IMR-90 (cell line): Measurements from ENCODE around the gene PC. TPM values are rescaled to one million over a fixed set of nuclear protein-coding genes. Genes with fewer than 3 reads are reported as not detected.

Experiments used
- ATAC-seq: fragments of 200-7000 bp; cut with Tn5 transposase; 2 replicates; pipeline ENCODE4 v1.9.1; 2020; ENCODE audit warnings: low read depth, mild to moderate bottlenecking, moderate library complexity
- BruUV-seq: library from RNA; stranded (reverse); fragments of 400-500 nt; replicated peaks from 2 replicates; lab custom pipeline; 2021; lab: Mats Ljungman, UMichigan
- CTCF ChIA-PET: fragments of 300-600 bp; formaldehyde crosslinking; extraction: SDS; loops from one replicate; lab custom pipeline; 2021; ENCODE audit warnings: antibody characterized with exemption; lab: Yijun Ruan, JAX
- POLR2A ChIA-PET: fragments of 300-600 bp; sonication (Branson Sonifier 250); formaldehyde crosslinking; loops from one replicate; lab custom pipeline; 2022; ENCODE audit warnings: antibody characterized with exemption; ENCODE audit not compliant: unreplicated experiment; lab: Charles Lee
- DNase-seq: peaks from one replicate; pipeline ENCODE4 v3.0.0; 2013
- H2AFZ ChIP-seq: replicated peaks from 2 replicates; pipeline ENCODE3; 2013; ENCODE audit warnings: low read length, mild to moderate bottlenecking; ENCODE audit not compliant: poor library complexity
- H2AK5ac ChIP-seq: 2 replicates; pipeline ENCODE4 v1.6.1; 2013; ENCODE audit warnings: low read depth, low read length, inconsistent platforms
- H2AK9ac ChIP-seq: replicated peaks from 2 replicates; pipeline ENCODE3; 2013; ENCODE audit warnings: mild to moderate bottlenecking, low read depth, low read length, moderate library complexity; ENCODE audit not compliant: poor library complexity
- H2BK120ac ChIP-seq: 2 replicates; pipeline ENCODE4 v1.6.1; 2013; ENCODE audit warnings: low read depth, low read length, inconsistent platforms
- H2BK15ac ChIP-seq: 3 replicates; pipeline ENCODE4 v1.6.1; 2013; ENCODE audit warnings: low read depth, low read length, inconsistent platforms
- H2BK20ac ChIP-seq: 2 replicates; pipeline ENCODE4 v1.6.1; 2013; ENCODE audit warnings: low read depth, mild to moderate bottlenecking, inconsistent platforms, low read length, moderate library complexity
- H2BK5ac ChIP-seq: 2 replicates; pipeline ENCODE4 v1.6.1; 2013; ENCODE audit warnings: mild to moderate bottlenecking, low read depth, low read length, inconsistent platforms; ENCODE audit not compliant: poor library complexity, severe bottlenecking
- H3K14ac ChIP-seq: replicated peaks from 2 replicates; pipeline ENCODE4 v1.6.1; 2013; ENCODE audit warnings: low read depth, low read length, inconsistent platforms
- H3K18ac ChIP-seq: 2 replicates; pipeline ENCODE4 v1.6.1; 2013; ENCODE audit warnings: low read depth, low read length, control low read depth
- H3K23ac ChIP-seq: 2 replicates; pipeline ENCODE4 v1.6.1; 2013; ENCODE audit warnings: low read depth, low read length, inconsistent platforms
- H3K27ac ChIP-seq: 2 replicates; pipeline ENCODE4 v1.5.1; 2013; ENCODE audit warnings: mild to moderate bottlenecking, control low read depth, low read length; ENCODE audit not compliant: insufficient read depth
- H3K27me3 ChIP-seq: 2 replicates; pipeline ENCODE4 v1.6.1; 2013; ENCODE audit warnings: low read length; ENCODE audit not compliant: control insufficient read depth, insufficient read depth
- H3K36me3 ChIP-seq: 2 replicates; pipeline ENCODE4 v1.6.1; 2013; ENCODE audit warnings: low read length, mixed read lengths; ENCODE audit not compliant: control insufficient read depth, insufficient read depth
- H3K4ac ChIP-seq: 2 replicates; pipeline ENCODE4 v1.6.1; 2013; ENCODE audit warnings: low read depth, low read length, inconsistent platforms
- H3K4me1 ChIP-seq: 2 replicates; pipeline ENCODE4 v1.6.1; 2013; ENCODE audit warnings: low read length, mixed read lengths; ENCODE audit not compliant: control insufficient read depth, insufficient read depth
- H3K4me2 ChIP-seq: 2 replicates; pipeline ENCODE4 v1.6.1; 2013; ENCODE audit warnings: low read depth, mild to moderate bottlenecking, control low read depth, low read length, moderate library complexity
- H3K4me3 ChIP-seq: 2 replicates; pipeline ENCODE4 v1.5.1; 2013; ENCODE audit warnings: low read depth, mild to moderate bottlenecking, control low read depth, low read length, moderate library complexity; ENCODE audit not compliant: insufficient read depth
- H3K56ac ChIP-seq: 2 replicates; pipeline ENCODE4 v1.6.1; 2013; ENCODE audit warnings: low read length, inconsistent platforms; ENCODE audit not compliant: insufficient read depth; ENCODE audit errors: extremely low read depth
- H3K79me1 ChIP-seq, 2 experiments: 2 replicates each; pipeline ENCODE4 v1.6.1; 2013; ENCODE audit warnings: low read length in 2 of 2, inconsistent platforms in 1 of 2, low read depth in 1 of 2
- H3K9ac ChIP-seq: 2 replicates; pipeline ENCODE4 v1.6.1; 2013; ENCODE audit warnings: low read depth, low read length, control low read depth
- H3K9me1 ChIP-seq: 2 replicates; pipeline ENCODE4 v1.6.1; 2013; ENCODE audit warnings: low read length, inconsistent platforms; ENCODE audit not compliant: insufficient read depth
- H3K9me3 ChIP-seq: 2 replicates; pipeline ENCODE4 v1.6.1; 2013; ENCODE audit warnings: low read length; ENCODE audit not compliant: control insufficient read depth, insufficient read depth
- H4K20me1 ChIP-seq: 2 replicates; pipeline ENCODE4 v1.6.1; 2013; ENCODE audit warnings: low read length, inconsistent platforms; ENCODE audit not compliant: insufficient read depth
- H4K5ac ChIP-seq: 2 replicates; pipeline ENCODE4 v1.6.1; 2013; ENCODE audit warnings: mild to moderate bottlenecking, low read depth, low read length, control low read depth
- H4K8ac ChIP-seq, 2 experiments: 2 replicates each; pipeline ENCODE4 v1.6.1; 2013; ENCODE audit warnings: low read depth in 2 of 2, low read length in 2 of 2, control low read depth in 1 of 2, inconsistent platforms in 1 of 2
- H4K91ac ChIP-seq: 2 replicates; pipeline ENCODE4 v1.6.1; 2013; ENCODE audit warnings: low read depth, low read length, inconsistent platforms; ENCODE audit not compliant: insufficient read depth
- BHLHE40 ChIP-seq: fragments of 150-350 bp; IDR thresholded peaks from 2 replicates; pipeline ENCODE4 v1.6.1; 2016; ENCODE audit warnings: mild to moderate bottlenecking, low read depth, low read length
- CEBPB ChIP-seq: IDR thresholded peaks from 2 replicates; pipeline ENCODE4 v1.6.1; 2012; ENCODE audit warnings: low read depth, low read length, improper control_type of control experiment
- CHD1 ChIP-seq: IDR thresholded peaks from 2 replicates; pipeline ENCODE4 v1.6.1; 2012; ENCODE audit warnings: low read depth, low read length, improper control_type of control experiment
- CTCF ChIP-seq: conservative IDR thresholded peaks from 2 replicates; pipeline ENCODE4 v1.5.1; 2012; ENCODE audit warnings: mild to moderate bottlenecking, low read depth, low read length, improper control_type of control experiment
- ELK1 ChIP-seq: fragments of 150-350 bp; IDR thresholded peaks from 2 replicates; pipeline ENCODE4 v1.6.1; 2016; ENCODE audit warnings: low read depth, mild to moderate bottlenecking, low read length, moderate library complexity, borderline replicate concordance
- FOS ChIP-seq: fragments of 150-350 bp; IDR thresholded peaks from 2 replicates; pipeline ENCODE4 v1.6.1; 2016; ENCODE audit warnings: low read depth, low read length
- MAFK ChIP-seq: IDR thresholded peaks from 2 replicates; pipeline ENCODE4 v1.6.1; 2012; ENCODE audit warnings: low read depth, low read length, improper control_type of control experiment
- MAZ ChIP-seq: IDR thresholded peaks from 2 replicates; pipeline ENCODE4 v1.6.1; 2012; ENCODE audit warnings: low read depth, mild to moderate bottlenecking, low read length, improper control_type of control experiment, moderate library complexity, borderline replicate concordance
- MXI1 ChIP-seq: IDR thresholded peaks from 2 replicates; pipeline ENCODE4 v1.6.1; 2012; ENCODE audit warnings: low read depth, mild to moderate bottlenecking, low read length, moderate library complexity, borderline replicate concordance
- NFE2L2 ChIP-seq: fragments of 150-350 bp; IDR thresholded peaks from 2 replicates; pipeline ENCODE4 v1.6.1; 2016; ENCODE audit warnings: low read depth, mild to moderate bottlenecking, low read length
- POLR2A ChIP-seq: IDR thresholded peaks from 2 replicates; pipeline ENCODE4 v1.6.1; 2012; ENCODE audit warnings: mild to moderate bottlenecking, low read depth, low read length
- RAD21 ChIP-seq: IDR thresholded peaks from 2 replicates; pipeline ENCODE4 v1.6.1; 2012; ENCODE audit warnings: low read length, improper control_type of control experiment
- RCOR1 ChIP-seq: IDR thresholded peaks from 2 replicates; pipeline ENCODE4 v1.6.1; 2012; ENCODE audit warnings: mild to moderate bottlenecking, low read length, improper control_type of control experiment; ENCODE audit not compliant: insufficient replicate concordance
- RFX5 ChIP-seq: IDR thresholded peaks from 2 replicates; pipeline ENCODE4 v1.8.0; 2012; ENCODE audit warnings: low read depth, mild to moderate bottlenecking, low read length, moderate library complexity
- SMC3 ChIP-seq: fragments of 150-350 bp; IDR thresholded peaks from 2 replicates; pipeline ENCODE4 v1.6.1; 2016; ENCODE audit warnings: low read depth, mild to moderate bottlenecking, antibody characterized with exemption, low read length, moderate library complexity
- USF2 ChIP-seq: fragments of 150-350 bp; IDR thresholded peaks from 2 replicates; pipeline ENCODE4 v1.6.1; 2017; ENCODE audit warnings: mild to moderate bottlenecking, antibody characterized with exemption, low read length, low read depth
- WGBS, 2 experiments: methylation state at CpG; one replicate each; pipeline versions ENCODE4 v1.1.5 to v1.1.7; 2013; ENCODE audit warnings: missing lambda C conversion rate in 2 of 2; ENCODE audit not compliant: insufficient read length in 1 of 2; ENCODE audit errors: extremely low coverage in 2 of 2; 5-methylcytosine and 5-hydroxymethylcytosine counted together
- dilution Hi-C: fragments of 300-500 bp; cut with HindIII; formaldehyde crosslinking; loops from one replicate; pipeline ENCODE4 v1.14.3; 2018; ENCODE audit warnings: low sequenced_read_pairs; ENCODE audit not compliant: unreplicated experiment
- in situ Hi-C: fragments of 300-500 bp; cut with MboI; formaldehyde crosslinking; loops from 3 replicates; pipeline ENCODE4 v1.14.3; 2019; ENCODE audit warnings: low sequenced_read_pairs, inconsistent platforms, mixed read lengths
- intact Hi-C: fragments of 100-400 bp; cut with micrococcal nuclease; formaldehyde crosslinking; loops from 2 replicates; pipeline ENCODE4 v1.10.0; 2022
- polyA plus RNA-seq, 3 experiments: library from polyadenylated mRNA; depleted of rRNA; stranded (reverse); fragments of >200 nt; gene quantifications; 2 replicates each; pipeline ENCODE4 v1.2.3, GENCODE V29; 2012; ENCODE audit warnings: low replicate concordance in 1 of 3
- total RNA-seq: library from RNA; depleted of rRNA; stranded (reverse); fragments of >200 nt; gene quantifications from 2 replicates; pipeline ENCODE4 v1.2.3, GENCODE V29; 2012

Gene PC
- total and polyA plus RNA-seq, 2 of the 4 experiments (the other 2 are of a cell fraction): 13.6 to 15.7 TPM

GRCh38 chr11:66810576-66811185 is 147.5 kb downstream of the PC start:
- ATAC-seq: no peak
- Histone ChIP-seq H3K4me3 (no peak overlapping the region), H4K8ac (no peak overlapping the region), H3K4ac (no peak overlapping the region), H3K4me1 (no peaks in the 10 kb centered on the region), H3K9me1 (no peaks in the 10 kb centered on the region), H2BK20ac (no peak overlapping the region), H3K56ac (no peak overlapping the region), H3K9ac (no peak overlapping the region), H3K18ac (no peak overlapping the region), H3K27ac (no peak overlapping the region), H3K14ac (no peak overlapping the region), H3K4me2 (no peak overlapping the region), H2AK9ac (no peak overlapping the region), H2BK15ac (no peak overlapping the region), H4K91ac (no peak overlapping the region), H3K79me1 (no peaks in the 10 kb centered on the region), H4K20me1 (no peaks in the 10 kb centered on the region), H2AFZ (no peak overlapping the region), H4K5ac (no peak overlapping the region), H2BK5ac (no peak overlapping the region), H2AK5ac (no peak overlapping the region), H3K23ac (no peak overlapping the region), H2BK120ac (no peak overlapping the region), H3K27me3 (no peaks in the 10 kb centered on the region), H3K9me3 (no peaks in the 10 kb centered on the region), H3K36me3 (no peaks in the 10 kb centered on the region)
- in situ Hi-C loops: no loop called here
- dilution Hi-C loops: no loop called here
- DNase-seq: no peak
- WGBS, 2 experiments: no CpG with 5 or more reads among the region's 1 CpG
- ChIA-PET CTCF (interaction anchor here (0.7 kb wide), 1 partner anchor 25 kb away, joined by 6 read pairs; no protein-coding TSS in a partner anchor), POLR2A (no interaction called here)
- intact Hi-C loops: loop anchor here (10.0 kb wide), 1 partner anchor 56 kb away; no protein-coding TSS in a partner anchor
- no peak for TF ChIP-seq RFX5
- TF ChIP-seq CTCF: no peak
- no peak for TF ChIP-seq CEBPB
- no peak for TF ChIP-seq RAD21
- no peak for TF ChIP-seq NFE2L2
- TF ChIP-seq BHLHE40: no peak
- TF ChIP-seq RCOR1: no peak
- TF ChIP-seq MXI1: no peak
- TF ChIP-seq MAZ: no peak
- TF ChIP-seq MAFK: no peak
- TF ChIP-seq SMC3: no peak
- no peak for TF ChIP-seq CHD1
- no peak for TF ChIP-seq ELK1
- TF ChIP-seq POLR2A: no peak
- no peak for TF ChIP-seq USF2
- TF ChIP-seq FOS: no peak
- no TSS peak for BruUV-seq
